HCT116 (cell line): Measurements from ENCODE around the gene NHERF1. TPM values are rescaled to one million over a fixed set of nuclear protein-coding genes. Genes with fewer than 3 reads are reported as not detected.

Source experiments
- ATAC-seq: fragments of 200-7000 bp; cut with Tn5 transposase; 2 replicates; pipeline ENCODE4 v1.9.1; 2020; ENCODE audit warnings: mild to moderate bottlenecking, moderate library complexity
- BruUV-seq: library from RNA; stranded (reverse); fragments of 400-500 nt; replicated peaks from 2 replicates; lab custom pipeline; 2021; lab: Mats Ljungman, UMichigan
- CTCF ChIA-PET: fragments of 300-600 bp; sonication (Branson Sonifier 250); formaldehyde crosslinking; loops from one replicate; lab custom pipeline; 2021; ENCODE audit warnings: antibody characterized with exemption; lab: Charles Lee
- POLR2A ChIA-PET: fragments of 300-600, 350-600 bp; sonication (Branson Sonifier 250); formaldehyde crosslinking; loops from one replicate; lab custom pipeline; 2021; ENCODE audit warnings: antibody characterized with exemption; lab: Charles Lee
- RAD21 ChIA-PET, 2 experiments: fragments of 300-600 bp; sonication (Branson Sonifier 250); formaldehyde crosslinking; loops; one replicate each; lab custom pipeline; 2023; ENCODE audit warnings: low total read pairs in 2 of 2; ENCODE audit not compliant: uncharacterized antibody in 2 of 2, unreplicated experiment in 2 of 2, low non-redundant PET in 1 of 2; lab: Charles Lee
- DNase-seq: peaks from one replicate; pipeline ENCODE4 v3.0.0-alpha.2; 2010; ENCODE audit warnings: low read depth, low spot score
- H2AFZ ChIP-seq: fragments of 200-600 bp; shearing (Covaris generic), sonication (generic); 2 replicates; pipeline ENCODE4 v1.6.1; 2017; ENCODE audit warnings: low read depth, mixed run types, mixed read lengths, antibody characterized with exemption, low read length; ENCODE audit not compliant: poor library complexity, severe bottlenecking
- H3K27ac ChIP-seq: 2 replicates; pipeline ENCODE4 v1.5.1; 2012; ENCODE audit warnings: low read depth, low read length
- H3K27me3 ChIP-seq: fragments of 200-600 bp; sonication (generic); 2 replicates; pipeline ENCODE4 v1.6.1; 2016; ENCODE audit warnings: mixed run types, low read length, mixed read lengths; ENCODE audit not compliant: insufficient read depth
- H3K36me3 ChIP-seq, 2 experiments: fragments of 200-500 bp in 1 of 2; fragments of 200-600 bp in 1 of 2; sonication (Bioruptor generic) in 1 of 2; sonication (generic) in 1 of 2; 2 replicates each; pipeline versions ENCODE4 v1.5.1 to v1.6.1; 2014 to 2016; ENCODE audit warnings: low read length in 2 of 2, inconsistent platforms in 1 of 2, mixed read lengths in 1 of 2, mixed run types in 1 of 2; ENCODE audit not compliant: insufficient read depth in 2 of 2, control insufficient read depth in 1 of 2
- H3K4me1 ChIP-seq, 2 experiments: fragments of 200-600 bp in 1 of 2; sonication (generic) in 1 of 2; 2 replicates each; pipeline versions ENCODE4 v1.5.1 to v1.6.1; 2012 to 2017; ENCODE audit warnings: low read length in 2 of 2, inconsistent platforms in 1 of 2, mild to moderate bottlenecking in 1 of 2, mixed read lengths in 1 of 2, mixed run types in 1 of 2, moderate library complexity in 1 of 2; ENCODE audit not compliant: insufficient read depth in 2 of 2, control insufficient read depth in 1 of 2
- H3K4me2 ChIP-seq: fragments of 200-600 bp; sonication (generic); 2 replicates; pipeline ENCODE4 v1.6.1; 2017; ENCODE audit warnings: mixed run types, low read length, mixed read lengths
- H3K4me3 ChIP-seq, 2 experiments: fragments of 200-600 bp in 1 of 2; sonication (generic) in 1 of 2; replicated peaks in 1 of 2; 2 replicates each; pipeline ENCODE4 v1.5.1; 2011 to 2016; ENCODE audit warnings: low read length in 2 of 2, control low read depth in 1 of 2, low read depth in 1 of 2, mild to moderate bottlenecking in 1 of 2, mixed read lengths in 1 of 2, mixed run types in 1 of 2
- H3K79me2 ChIP-seq: fragments of 200-600 bp; sonication (generic); 2 replicates; pipeline ENCODE4 v1.6.1; 2017; ENCODE audit warnings: mild to moderate bottlenecking, mixed run types, low read length, moderate library complexity, mixed read lengths; ENCODE audit not compliant: insufficient read depth
- H3K9ac ChIP-seq: fragments of 200-600 bp; sonication (generic); 2 replicates; pipeline ENCODE4 v1.6.1; 2016; ENCODE audit warnings: low read length, mixed read lengths
- H3K9me2 ChIP-seq: fragments of 200-600 bp; sonication (generic), shearing (Covaris generic); 2 replicates; pipeline ENCODE4 v1.6.1; 2017; ENCODE audit warnings: mixed run types, mild to moderate bottlenecking, moderate library complexity; ENCODE audit not compliant: insufficient read depth
- H3K9me3 ChIP-seq, 2 experiments: fragments of 200-500 bp in 1 of 2; fragments of 200-600 bp in 1 of 2; sonication (Bioruptor generic) in 1 of 2; sonication (generic) in 1 of 2; 2 replicates each; pipeline ENCODE4 v1.6.1; 2014 to 2017; ENCODE audit warnings: low read length in 2 of 2, mixed read lengths in 2 of 2, inconsistent platforms in 1 of 2, low read depth in 1 of 2, mild to moderate bottlenecking in 1 of 2, mixed run types in 1 of 2, moderate library complexity in 1 of 2; ENCODE audit not compliant: control insufficient read depth in 1 of 2, insufficient read depth in 1 of 2
- H4K20me1 ChIP-seq: fragments of 200-600 bp; sonication (generic), shearing (Covaris generic); 2 replicates; pipeline ENCODE4 v1.6.1; 2017; ENCODE audit warnings: mixed run types, mild to moderate bottlenecking, moderate library complexity; ENCODE audit not compliant: insufficient read depth
- ATF3 ChIP-seq: IDR thresholded peaks from 2 replicates; pipeline ENCODE4 v1.6.1; 2012
- CBX3 ChIP-seq: IDR thresholded peaks from 2 replicates; pipeline ENCODE4 v1.6.1; 2012; ENCODE audit warnings: low read depth
- CEBPB ChIP-seq: IDR thresholded peaks from 2 replicates; pipeline ENCODE4 v1.6.1; 2012; ENCODE audit warnings: low read depth
- CTCF ChIP-seq, 3 experiments: fragments of 200-600 bp in 1 of 3; sonication (generic) in 1 of 3; IDR thresholded peaks in 2 of 3; conservative IDR thresholded peaks in 1 of 3; 2 replicates each; pipeline ENCODE4 v1.5.1; 2012 to 2017; ENCODE audit warnings: low read depth in 2 of 3, low read length in 2 of 3, antibody characterized with exemption in 1 of 3, borderline replicate concordance in 1 of 3, control low read depth in 1 of 3, mild to moderate bottlenecking in 1 of 3, mixed read lengths in 1 of 3, mixed run types in 1 of 3, moderate library complexity in 1 of 3; ENCODE audit not compliant: insufficient read depth in 1 of 3
- EGR1 ChIP-seq: IDR thresholded peaks from 2 replicates; pipeline ENCODE4 v1.6.1; 2012; ENCODE audit warnings: low read depth
- ELF1 ChIP-seq: IDR thresholded peaks from 2 replicates; pipeline ENCODE4 v1.6.1; 2012; ENCODE audit warnings: low read depth, borderline replicate concordance
- EZH2phosphoT487 ChIP-seq: fragments of 200-600 bp; IDR thresholded peaks from 2 replicates; pipeline ENCODE4 v1.6.1; 2018; ENCODE audit warnings: antibody characterized with exemption, borderline replicate concordance
- MAX ChIP-seq: IDR thresholded peaks from 2 replicates; pipeline ENCODE4 v1.6.1; 2012
- RAD21 ChIP-seq: IDR thresholded peaks from 2 replicates; pipeline ENCODE4 v1.6.1; 2012; ENCODE audit warnings: low read depth, mild to moderate bottlenecking
- REST ChIP-seq: IDR thresholded peaks from 2 replicates; pipeline ENCODE4 v1.6.1; 2012; ENCODE audit warnings: low read depth
- SIN3A ChIP-seq: IDR thresholded peaks from 2 replicates; pipeline ENCODE4 v1.6.1; 2012; ENCODE audit warnings: low read depth
- SP1 ChIP-seq: IDR thresholded peaks from 2 replicates; pipeline ENCODE4 v1.6.1; 2012; ENCODE audit warnings: low read depth
- SRF ChIP-seq: IDR thresholded peaks from 2 replicates; pipeline ENCODE4 v1.6.1; 2012; ENCODE audit warnings: low read depth
- YY1 ChIP-seq: IDR thresholded peaks from 2 replicates; pipeline ENCODE4 v1.6.1; 2011; ENCODE audit warnings: low read length, low read depth, moderate library complexity, mild to moderate bottlenecking; ENCODE audit not compliant: insufficient replicate concordance; ENCODE audit errors: extremely low read depth
- ZFX ChIP-seq: fragments of 450-650 bp; IDR thresholded peaks from 2 replicates; pipeline ENCODE4 v1.6.1; 2017
- ZNF274 ChIP-seq: fragments of 200-500 bp; sonication (Bioruptor generic); IDR thresholded peaks from 2 replicates; pipeline ENCODE4 v1.6.1; 2014; ENCODE audit warnings: mild to moderate bottlenecking, low read depth, low read length, inconsistent platforms
- intact Hi-C: fragments of 100-400 bp; cut with micrococcal nuclease; formaldehyde crosslinking; loops from 2 replicates; pipeline ENCODE4 v1.10.0; 2022
- total RNA-seq: library from RNA; stranded (reverse); gene quantifications from one replicate; pipeline ENCODE4 v1.2.1, GENCODE V29; 2021; ENCODE audit not compliant: unreplicated experiment

The NHERF1 gene
- total RNA-seq, 1 experiment from 2014 or later: 129 TPM

DNA sequence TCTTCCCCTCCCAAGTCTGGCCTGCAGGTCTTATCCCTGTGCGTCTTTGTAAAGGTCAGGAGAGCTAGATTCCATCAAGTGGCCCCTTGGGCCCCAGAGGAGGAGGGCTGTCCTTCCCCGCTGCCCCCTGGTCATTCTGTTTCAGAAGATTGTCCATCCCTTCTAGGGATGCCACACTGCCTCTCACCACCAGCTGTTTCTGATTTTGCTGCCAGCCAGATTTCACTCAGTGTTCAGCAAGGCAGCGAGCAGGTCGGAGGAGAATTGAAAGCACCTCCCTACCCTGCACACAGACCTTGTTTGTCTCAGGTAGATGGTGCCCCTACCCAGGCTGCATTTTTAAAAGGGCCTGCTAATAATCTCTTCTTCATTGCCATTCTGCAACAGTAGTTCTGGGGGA, 49.4 kb downstream of the NHERF1 start:
- BruUV-seq: no TSS peak
- no peaks in the 10 kb centered on the region for H3K9me3 ChIP-seq
- no peak overlapping the region for H3K4me2 ChIP-seq
- CTCF ChIA-PET: no interaction called here
- H2AFZ ChIP-seq: no peak overlapping the region
- TF ChIP-seq CTCF (IDR thresholded peaks at IDR 0.05 in 2 of 3, conservative IDR thresholded peaks at IDR 0.05 in 1 of 3; ENCODE audit: borderline replicate concordance in 1 of 3, insufficient read depth in 1 of 3, low read depth in 2 of 3, low read length in 2 of 3): no peak
- TF ChIP-seq ATF3: no peak
- TF ChIP-seq YY1: no peak
- no peak for TF ChIP-seq EGR1
- TF ChIP-seq ZNF274: no peak
- TF ChIP-seq SRF: no peak
- no peak for TF ChIP-seq REST
- TF ChIP-seq ZFX: no peak
- TF ChIP-seq CBX3: no peak
- no peak for TF ChIP-seq SP1
- no peak for TF ChIP-seq SIN3A
- no peak for TF ChIP-seq MAX
- TF ChIP-seq EZH2phosphoT487: no peak
- no peak for TF ChIP-seq ELF1
- TF ChIP-seq RAD21: no peak
- TF ChIP-seq CEBPB: no peak
- TF ChIP-seq, all 23 proteins: peak for 0
- intact Hi-C loops: no loop called here
- H3K79me2 ChIP-seq: no peaks in the 10 kb centered on the region
- POLR2A ChIA-PET: no interaction called here
- H3K27me3 ChIP-seq: no peaks in the 10 kb centered on the region
- H3K9ac ChIP-seq: no peak overlapping the region
- no peak overlapping the region for H3K27ac ChIP-seq
- H3K4me3 ChIP-seq: no peak overlapping the region
- no peaks in the 10 kb centered on the region for H3K9me2 ChIP-seq
- ATAC-seq (no peak), DNase-seq (no peak)
- peaks cover 4 to 8% of the 10 kb centered on the region in 2 experiments; a peak in 2 of 4 replicates for H3K36me3 ChIP-seq
- RAD21 ChIA-PET: no interaction called here
- peaks cover 0 to 10% of the 10 kb centered on the region in 2 experiments; a peak in 1 of 4 replicates for H3K4me1 ChIP-seq
- no peaks in the 10 kb centered on the region for H4K20me1 ChIP-seq
